RKO (cell line): ENCODE results near the gene VSTM1.
"Not testable (repeated sequence)": the region's sequence is repeated elsewhere in the genome, so short reads cannot be mapped to it uniquely, and the experiment has no call there.

Experiments used
- DNase-seq: peaks from one replicate; pipeline ENCODE4 v3.0.0-alpha.2; 2016; ENCODE audit warnings: low spot score

VSTM1 gene, protein sequence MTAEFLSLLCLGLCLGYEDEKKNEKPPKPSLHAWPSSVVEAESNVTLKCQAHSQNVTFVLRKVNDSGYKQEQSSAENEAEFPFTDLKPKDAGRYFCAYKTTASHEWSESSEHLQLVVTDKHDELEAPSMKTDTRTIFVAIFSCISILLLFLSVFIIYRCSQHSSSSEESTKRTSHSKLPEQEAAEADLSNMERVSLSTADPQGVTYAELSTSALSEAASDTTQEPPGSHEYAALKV

DNA sequence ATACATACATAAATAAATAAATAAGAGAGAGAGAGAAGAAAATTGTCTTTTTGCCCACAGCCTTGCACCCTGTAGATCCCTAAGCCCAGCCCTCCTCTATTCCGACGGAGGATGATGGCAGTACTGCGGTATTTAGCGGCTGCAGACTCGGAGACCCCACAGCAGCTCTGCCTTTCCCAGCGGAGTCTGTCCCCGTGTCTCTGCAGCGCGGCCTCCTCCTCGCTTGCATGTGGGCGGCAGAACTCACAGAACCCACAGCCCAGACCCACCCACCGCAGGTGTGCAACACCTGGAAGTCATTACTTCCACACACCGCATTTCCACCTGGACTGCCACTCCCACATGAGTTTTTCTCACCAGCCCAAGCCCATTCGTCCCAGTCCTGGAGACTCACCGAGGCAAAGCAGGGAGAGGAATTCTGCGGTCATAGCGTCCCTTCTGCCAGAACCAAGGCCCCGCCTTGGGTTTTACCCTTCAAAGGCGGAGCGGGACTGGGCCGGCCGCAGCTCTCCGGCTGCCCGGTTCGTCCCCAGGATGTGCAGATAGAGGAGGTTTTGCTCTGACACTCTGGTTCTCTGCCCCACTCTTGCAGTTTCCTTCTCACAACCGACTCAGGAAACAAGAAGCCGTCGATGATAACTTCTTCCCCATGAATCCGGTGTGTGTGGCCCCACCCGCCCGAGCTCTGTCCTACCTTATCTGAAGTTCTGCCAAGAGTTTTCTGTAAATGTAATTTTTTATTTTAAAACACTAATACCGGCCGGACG, at the start of gene VSTM1:
Gene VSTM1, minus strand, starts transcription at position 548 of the 767 bp plus-strand sequence. Its CDS starts 120 bp downstream, at position 428.
- DNase-seq = no peak

DNA sequence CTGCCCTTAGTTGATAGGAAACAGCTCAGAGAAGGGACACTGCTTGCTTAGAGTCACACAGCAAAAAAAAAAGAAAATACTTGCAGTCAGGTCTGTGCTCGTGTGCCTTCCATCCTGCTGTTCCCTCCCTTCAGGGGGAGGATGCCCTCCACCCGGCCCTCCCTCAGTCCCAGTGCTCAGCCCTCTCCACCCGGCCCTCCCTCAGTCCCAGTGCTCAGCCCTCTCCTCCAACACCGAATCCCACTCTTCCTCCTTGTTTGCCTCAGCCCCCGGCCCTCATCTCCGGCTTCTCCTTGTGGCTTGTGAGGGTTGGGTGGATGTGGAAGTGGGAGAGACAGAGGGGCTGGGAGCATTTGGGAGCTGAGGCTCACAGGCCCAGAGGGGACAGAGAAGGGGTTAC, 46.0 kb upstream of the VSTM1 start:
- DNase-seq = no peak

DNA sequence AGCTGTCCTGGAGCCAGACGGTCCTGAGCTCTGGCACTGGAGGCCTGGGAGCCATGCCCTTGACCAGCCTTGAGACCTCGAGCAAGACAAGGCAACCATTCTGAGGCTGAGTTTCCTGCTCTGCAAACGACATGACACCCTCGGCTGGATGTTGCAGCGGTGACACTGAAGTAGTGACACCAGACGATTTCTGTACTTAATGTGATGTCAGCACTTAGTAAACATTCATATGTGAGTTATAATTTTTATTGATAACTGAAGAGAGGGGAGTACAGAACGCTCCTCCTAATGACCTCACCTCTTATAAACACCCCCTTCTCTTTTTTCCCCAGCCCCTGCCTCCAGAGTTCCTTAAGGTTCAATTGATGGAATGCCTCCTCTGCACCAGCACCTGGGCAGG, 44.8 kb upstream of the VSTM1 start:
- no peak for DNase-seq

DNA sequence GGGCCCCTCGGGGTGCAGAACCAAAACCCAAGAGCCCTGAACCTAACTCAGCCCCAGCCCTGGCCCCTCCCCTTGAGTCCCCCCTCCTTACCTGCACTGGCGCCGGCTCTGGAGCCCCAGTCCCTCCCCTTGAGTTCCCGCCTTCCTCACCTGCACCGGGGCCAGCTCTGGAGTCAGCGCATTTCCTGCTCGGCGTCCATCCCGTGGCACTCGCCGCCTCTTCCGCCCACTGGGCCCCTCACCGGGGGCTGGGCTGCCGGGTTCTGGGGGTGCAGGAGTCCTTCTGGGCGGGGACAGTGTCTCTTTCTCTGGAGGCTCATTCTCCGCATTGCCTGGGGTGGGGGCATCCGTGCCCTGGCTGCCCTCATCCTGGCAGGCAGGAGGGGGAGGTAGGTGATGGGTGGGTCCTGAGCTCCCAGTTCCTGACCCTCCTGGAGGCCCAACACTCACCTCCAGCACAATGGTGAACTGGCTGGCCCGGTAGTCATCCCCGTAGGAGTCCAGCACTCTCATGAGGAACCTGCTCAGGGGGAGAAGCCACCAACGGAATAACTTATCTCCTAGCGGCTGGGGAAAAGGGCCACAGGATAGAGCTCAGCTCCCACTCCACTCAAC, 44.3 kb upstream of the VSTM1 start:
- no peak for DNase-seq

DNA sequence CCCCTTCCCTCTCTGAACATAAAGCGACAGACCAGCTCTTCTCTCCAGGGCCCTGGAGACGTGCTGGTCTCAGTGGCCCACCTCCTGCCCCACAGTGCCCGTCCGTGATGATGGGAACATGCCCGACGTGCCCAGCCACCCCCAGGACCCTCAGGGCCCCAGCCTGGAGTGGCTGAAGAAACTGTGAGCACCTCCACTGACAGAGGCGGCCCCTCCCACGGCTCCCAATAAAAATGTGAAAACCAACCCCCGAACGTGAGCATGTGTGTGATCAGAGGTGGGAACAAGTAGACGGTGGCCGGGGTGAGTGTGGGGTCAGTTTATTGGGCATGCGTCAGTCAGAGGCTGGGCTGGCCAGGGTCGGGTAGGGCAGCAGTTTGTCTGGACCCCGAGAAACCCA, 43.0 kb upstream of the VSTM1 start:
- no peak for DNase-seq

DNA sequence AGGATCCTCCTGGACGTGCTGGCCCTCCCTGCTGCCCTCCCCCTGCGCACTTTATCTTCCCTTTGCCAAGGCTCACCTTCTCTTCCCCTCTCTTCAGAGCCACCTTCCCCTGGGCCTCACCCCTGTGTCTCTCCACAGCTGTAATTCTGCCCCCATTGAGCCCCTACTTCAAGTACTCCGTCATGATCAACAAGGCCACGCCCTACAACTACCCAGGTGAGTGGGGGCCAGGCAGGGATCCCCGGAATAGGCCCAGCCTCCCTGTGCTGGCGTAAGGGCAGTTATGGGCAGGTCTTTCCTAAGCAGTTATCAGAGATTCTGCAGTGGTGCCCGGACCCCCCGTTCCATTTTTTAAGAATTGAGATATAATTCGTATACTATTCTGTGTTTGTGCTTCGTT, 42.1 kb upstream of the VSTM1 start:
- DNase-seq = no peak

DNA sequence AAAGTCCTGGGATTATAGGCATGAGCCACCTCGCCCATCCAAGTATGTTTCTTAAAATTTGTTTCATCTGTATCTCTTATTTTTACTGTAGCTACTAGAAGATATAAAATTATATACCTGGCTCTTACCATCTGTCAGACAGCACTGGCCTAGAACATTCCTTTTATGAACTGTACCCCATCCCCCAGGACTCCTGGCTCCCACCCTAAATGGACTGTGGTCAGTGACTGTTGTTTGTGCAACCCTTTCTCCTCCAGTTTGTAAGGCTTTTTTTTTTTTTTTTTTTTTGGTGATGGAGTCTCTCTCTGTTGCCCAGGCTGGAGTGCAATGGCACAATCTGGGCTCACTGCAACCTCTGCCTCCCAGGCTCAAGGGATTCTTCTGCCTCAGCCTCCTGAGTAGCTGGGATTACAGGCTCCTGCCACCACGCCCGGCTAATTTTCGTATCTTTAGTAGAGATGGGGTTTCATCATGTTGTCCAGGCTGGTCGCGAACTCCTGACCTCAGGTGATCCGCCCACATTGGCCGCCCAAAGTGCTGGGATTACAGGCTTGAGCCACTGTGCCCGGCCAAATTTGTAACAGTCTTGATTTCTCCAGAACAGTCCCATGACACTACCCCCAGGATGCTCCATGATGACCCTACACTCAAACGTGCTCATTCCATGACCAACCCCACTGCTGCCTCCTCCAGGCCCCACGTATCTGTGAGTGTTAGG, 41.5 kb upstream of the VSTM1 start:
- no peak for DNase-seq

DNA sequence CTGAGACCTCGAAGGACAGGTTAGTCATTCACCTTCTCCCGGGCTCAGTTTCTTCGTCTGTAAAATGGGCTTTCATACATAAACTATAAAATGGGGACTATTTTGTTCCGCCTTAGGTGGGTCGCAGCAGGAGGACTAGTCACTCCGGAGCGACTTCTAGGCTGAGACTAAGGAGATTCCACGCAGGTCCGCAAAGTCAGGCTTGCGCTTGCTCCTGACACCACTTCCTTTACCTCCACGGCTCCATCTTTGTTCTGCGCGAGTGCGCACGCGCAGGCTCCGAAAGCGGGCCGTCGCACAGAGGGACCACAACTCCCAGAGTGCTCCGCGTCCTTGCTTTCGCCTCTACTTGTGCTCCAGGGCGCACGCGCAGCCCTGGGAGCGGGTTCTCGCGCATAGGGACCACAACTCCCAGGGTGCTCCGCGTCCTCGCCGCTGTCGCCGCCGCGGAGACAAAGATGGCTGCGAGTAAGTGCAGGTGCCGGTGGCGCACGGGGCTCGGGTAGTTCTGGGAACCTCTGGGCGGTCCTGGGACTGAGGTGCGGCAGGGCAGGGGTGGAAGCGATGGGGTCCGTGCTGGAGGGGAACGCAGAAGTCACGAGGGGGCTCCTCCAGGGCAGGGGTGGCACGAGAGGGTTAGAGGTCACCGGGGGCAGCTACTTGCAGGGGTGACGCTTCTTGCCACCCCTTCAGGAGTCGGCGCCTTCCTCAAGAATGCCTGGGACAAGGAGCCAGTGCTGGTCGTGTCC, 38.9 kb upstream of the VSTM1 start, which contains the start of gene NDUFA3:
Gene NDUFA3, plus strand, starts transcription at position 435 of the 749 bp plus-strand sequence. Its CDS starts 24 bp downstream, at position 459.
- DNase-seq = peak; percentile 98

DNA sequence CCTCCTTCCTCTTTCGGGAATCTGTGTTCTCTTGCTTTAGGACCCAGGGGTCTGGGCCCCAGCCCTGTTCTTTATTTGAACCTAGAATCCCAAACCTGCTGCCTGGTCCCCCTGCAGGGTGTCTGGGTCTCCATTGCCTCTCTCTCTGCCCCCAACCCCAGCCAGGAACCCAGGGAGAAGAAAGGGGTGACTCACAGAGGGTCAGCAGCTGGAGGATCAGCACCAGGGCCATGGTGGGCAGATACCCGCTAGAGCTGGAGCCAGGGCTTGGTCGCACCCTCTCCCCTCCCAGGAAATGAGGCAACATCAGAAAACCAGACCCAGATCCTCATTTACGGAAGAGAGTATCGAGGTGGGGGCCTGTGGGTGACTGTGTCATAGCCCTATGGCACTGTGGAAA, 36.9 kb upstream of the VSTM1 start, which contains the start of gene OSCAR:
Gene OSCAR, minus strand, starts transcription at position 243 of the 400 bp plus-strand sequence. Its CDS starts 11 bp downstream, at position 232.
- DNase-seq = no peak

DNA sequence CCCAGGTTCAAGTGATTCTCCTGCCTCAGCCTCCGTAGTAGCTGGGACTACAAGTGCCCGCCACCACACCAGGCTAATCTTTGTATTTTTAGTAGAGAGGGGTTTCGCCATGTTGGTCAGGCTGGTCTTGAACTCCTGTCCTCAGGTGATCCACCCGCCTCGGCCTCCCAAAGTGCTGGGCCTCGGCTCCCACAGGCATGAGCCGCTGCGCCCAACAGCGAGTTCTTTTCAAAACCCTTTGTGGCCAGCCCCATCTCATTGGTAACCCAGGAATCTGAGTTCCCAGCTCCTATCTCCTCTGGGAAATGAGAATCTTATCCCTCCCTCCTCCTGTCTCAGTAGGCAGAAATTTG, 36.2 kb upstream of the VSTM1 start:
- DNase-seq = not testable (repeated sequence)

DNA sequence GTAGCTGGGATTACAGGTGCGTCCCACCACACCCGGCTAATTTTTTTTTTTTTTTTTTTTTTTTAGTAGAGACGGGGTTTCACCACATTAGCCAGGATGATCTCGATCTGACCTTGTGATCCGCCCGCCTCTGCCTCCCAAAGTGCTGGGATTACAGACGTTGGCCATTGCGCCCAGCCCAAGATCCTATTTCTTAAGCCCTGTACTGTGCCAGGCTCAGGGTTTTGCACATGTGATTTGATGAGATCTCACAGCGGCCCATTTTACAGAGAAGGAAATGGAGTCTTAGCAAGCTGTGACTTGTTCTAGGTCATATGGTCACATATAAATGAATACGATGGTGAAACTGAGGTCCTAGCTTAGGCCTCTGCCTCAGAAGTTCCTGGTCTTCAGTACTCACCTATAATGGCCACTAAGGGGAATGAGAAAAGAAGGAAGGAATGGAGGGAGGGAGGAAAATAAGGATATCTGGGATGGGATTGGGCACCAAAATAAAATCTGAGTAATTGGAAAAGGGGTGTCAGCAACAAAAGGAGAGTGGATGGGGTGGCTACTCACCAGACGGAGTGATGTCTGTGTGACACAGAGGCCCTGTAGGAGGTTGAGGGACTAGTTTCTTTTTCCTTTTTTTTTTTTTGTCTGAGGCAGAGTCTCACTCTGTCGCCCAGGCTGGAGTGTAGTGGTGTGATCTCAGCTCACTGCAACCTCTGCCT, 35.6 kb upstream of the VSTM1 start:
- DNase-seq = no peak

DNA sequence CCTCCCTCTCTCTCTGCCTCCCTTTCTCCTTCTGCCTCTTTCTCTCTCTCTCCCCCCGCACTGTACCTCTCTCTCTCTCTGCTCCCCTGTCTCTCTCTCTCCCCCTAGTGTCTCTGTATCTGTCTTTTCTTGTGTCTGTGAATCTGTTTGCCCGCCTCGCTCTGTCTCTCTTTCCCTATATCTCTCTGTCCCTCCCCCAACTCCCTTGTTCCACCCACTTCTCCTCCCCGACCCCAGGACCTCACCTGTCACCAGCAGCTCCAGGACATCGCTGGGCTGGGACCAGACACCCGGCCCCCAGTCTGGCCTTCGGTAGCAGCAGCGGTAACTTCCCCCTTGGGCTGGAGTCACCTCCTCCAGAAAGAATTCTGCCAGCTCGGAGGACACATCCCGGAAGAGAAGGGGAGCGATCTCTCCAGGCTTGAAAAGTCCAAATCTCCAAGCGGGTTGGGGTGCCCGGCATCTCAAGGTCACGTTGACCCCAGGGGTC, 33.0 kb upstream of the VSTM1 start:
- DNase-seq = peak; percentile 53

DNA sequence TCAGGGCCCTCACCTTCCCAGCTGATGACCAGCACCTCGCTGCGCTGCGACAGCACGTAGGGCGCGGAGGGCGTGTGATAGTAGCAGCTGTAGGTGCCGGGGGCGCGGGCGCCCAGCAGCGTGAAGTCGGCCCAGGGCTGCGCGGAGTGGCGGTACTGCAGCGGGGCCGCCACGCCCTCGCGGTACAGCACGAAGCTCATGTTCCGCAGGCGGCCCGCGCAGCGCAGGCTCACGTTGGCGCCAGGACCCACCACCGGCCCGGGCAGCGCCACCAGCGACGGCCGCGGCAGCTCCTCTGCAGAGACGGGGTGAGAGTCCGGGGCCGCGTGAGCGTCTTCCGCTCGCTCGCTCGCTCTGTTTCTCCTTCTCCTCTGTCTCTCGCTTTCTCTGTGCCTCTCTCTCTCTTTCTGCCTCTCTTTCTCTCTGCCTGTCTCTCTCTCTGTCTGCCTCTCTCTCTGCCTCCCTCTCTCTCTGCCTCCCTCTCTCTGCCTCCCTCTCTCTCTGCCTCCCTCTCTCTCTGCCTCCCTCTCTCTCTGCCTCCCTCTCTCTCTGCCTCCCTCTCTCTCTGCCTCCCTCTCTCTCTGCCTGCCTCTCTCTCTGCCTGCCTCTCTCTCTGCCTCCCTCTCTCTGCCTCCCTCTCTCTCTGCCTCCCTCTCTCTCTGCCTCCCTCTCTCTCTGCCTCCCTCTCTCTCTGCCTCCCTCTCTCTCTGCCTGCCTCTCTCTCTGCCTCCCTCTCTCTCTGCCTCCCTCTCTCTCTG, 32.3 kb upstream of the VSTM1 start:
- DNase-seq = peak; percentile 46

DNA sequence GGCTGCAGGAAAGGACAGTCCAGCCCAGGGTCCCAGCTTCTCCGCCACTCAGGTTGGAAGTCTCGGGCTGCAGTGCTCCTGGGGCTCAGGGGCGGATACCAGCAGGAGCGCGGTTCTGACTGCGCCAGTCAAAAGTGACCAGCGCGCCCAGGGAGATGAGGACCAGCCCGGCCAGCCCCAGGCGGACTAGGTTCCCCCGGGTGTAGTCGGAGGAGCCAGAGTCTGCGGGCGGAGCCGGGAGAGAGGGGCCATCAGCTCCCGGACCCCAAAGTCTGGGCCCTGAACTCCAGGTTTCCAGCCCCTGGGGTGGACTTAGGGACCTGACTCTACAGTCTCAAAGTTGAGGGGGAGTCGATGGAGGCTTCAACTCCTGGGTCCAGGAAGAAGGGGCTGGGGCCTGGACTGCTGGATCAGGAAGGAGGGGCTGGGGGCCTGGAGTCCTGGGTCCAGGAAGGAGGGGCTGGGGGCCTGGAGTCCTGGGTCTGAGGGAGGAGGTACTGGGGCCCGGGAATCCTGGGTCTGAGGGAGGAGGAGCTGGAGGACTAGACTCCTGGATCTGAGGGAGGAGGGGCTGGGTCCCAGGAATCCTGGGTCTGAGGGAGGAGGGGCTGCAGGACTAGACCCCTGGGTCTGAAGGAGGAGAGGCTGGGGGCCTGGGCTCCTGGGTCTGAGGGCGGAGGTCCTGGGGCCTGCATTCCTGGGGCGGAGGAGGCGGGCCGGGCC, 31.6 kb upstream of the VSTM1 start:
- DNase-seq = no peak

DNA sequence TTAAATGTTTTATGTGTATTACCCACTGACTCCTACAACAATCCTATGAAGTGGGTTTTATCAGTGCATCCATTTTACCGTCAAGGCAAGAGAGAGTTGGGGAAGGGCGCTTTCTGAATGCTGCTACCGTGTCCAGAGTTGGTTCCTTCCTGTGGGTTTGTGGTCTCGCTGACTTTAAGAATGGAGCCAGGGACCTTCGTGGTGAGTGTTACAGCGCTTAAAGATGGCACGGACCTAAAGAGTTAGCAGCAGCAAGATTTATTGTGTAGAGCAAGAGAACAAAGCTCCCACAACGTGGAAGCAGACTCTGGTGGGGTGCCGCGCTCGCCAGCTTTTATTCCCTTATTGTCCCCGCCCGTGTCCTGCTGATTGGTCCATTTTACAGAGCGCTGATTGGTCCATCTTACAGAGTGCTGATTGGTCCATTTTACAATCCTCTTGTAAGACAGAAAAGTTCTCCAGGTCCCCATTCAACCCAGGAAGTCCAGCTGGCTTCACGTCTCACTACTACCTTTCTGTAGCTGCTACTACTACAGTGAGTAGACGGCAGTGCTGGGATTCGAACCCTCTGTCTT, 30.8 kb upstream of the VSTM1 start:
- DNase-seq = no peak

DNA sequence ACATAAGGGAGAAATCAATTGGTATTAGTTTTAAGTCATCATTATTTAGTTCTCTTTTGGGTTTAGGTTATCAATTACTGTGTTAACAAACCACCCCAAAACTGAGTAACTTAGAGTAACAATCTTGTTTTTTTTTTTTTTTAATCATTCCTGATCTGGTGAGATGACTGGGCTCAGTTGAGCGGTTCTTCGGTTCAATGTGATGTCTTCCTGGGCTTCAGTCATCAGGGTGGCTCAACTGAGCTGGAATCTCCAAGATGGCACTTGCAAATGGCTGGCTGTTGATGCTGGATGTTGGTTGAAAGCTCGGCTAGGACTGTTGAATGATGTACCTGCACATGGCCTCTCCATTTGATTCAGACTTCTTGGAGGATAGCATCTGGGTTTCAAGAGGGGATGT, 20.7 kb upstream of the VSTM1 start:
- no peak for DNase-seq

DNA sequence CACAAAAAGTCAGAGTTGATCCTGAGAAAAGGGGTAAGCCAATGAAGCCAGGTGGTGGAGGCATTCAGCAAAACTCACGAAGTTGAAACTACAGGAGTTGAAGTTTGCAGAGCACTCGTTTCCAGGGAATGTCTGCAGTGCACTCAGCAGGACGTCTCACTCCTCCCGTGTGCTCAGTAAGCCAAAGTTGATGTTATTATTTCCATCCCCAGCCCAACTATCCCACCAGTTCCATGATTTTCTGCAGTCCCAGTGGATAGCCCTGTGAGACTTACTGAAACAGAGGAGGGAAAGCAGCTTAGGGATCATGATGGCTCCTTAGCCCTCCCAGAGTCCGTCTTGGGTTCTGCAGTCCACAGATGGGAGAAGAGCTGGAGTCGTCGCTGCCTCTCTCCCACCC, 17.3 kb upstream of the VSTM1 start, which contains the start of gene TARM1:
Gene TARM1, minus strand, starts transcription at position 334 of the 400 bp plus-strand sequence. Its CDS starts 25 bp downstream, at position 309.
- DNase-seq = no peak

DNA sequence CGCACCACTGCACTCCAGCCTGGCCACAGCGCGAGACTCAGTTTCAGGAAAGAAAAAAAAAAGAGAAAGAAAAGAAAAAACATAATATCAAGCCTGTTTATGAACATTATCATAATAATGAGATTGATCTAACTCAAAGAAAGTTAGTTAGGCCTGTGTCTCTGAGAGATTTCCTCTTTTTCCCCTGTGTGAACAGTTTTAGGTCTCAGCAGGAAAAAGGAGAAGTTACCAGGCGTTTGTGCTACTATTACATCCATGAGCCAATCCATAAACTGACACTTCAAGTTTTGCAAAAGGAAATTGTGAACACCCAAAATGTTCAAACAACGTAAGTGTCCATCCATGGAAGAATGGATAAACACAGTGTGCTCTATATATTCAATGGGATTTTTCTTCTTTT, 13.6 kb upstream of the VSTM1 start:
- no peak for DNase-seq

DNA sequence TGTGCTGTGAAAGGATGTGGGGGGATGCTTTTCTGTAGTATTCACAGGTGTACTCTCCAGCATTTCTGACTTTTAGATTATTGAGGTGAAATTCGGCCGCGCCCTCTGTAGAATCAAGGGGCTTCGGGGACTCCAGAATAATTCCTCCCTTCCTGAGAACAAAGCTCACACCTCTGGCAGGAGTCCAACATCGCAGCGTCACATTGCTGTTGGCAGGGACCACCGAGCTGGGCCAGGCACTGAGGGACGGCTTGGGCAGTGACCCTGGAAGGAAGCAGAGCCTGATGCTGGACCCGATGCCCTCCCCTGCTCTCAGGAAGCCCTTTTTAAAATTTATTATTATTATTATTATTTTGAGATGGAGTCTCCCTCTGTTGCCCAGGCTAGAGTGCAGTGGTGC, 11.2 kb upstream of the VSTM1 start:
- no peak for DNase-seq
